DND-41 (cell line): ENCODE data around the gene COL23A1.

Source experiments
- CTCF ChIP-seq: IDR thresholded peaks from 2 replicates; pipeline ENCODE4 v1.5.1; 2012; ENCODE audit warnings: borderline replicate concordance, low read length, moderate library complexity, mild to moderate bottlenecking; ENCODE audit not compliant: poor library complexity, severe bottlenecking; ENCODE audit errors: extremely low read depth
- EZH2 ChIP-seq: IDR thresholded peaks from 3 replicates; pipeline ENCODE4 v1.6.1; 2012; ENCODE audit warnings: borderline replicate concordance, low read depth, mild to moderate bottlenecking, moderate library complexity, low read length, inconsistent platforms; ENCODE audit not compliant: severe bottlenecking

- TF ChIP-seq EZH2 = no peak
- no peak for TF ChIP-seq CTCF
Measured at GRCh38 chr5:178433273-178433775, 156.9 kb downstream of the COL23A1 start.
